HepG2 (cell line): ENCODE data around the gene CCDC142. TPM values are rescaled to one million over a fixed set of nuclear protein-coding genes. Genes with fewer than 3 reads are reported as not detected.

Experiments
- ELF3 ChIP-seq: IDR thresholded peaks from 2 replicates; pipeline ENCODE4 v1.6.1; 2016; ENCODE audit warnings: missing genetic modification reagents, missing compliant biosample characterization
- ELF4 ChIP-seq: sonication (generic); formaldehyde crosslinking; IDR thresholded peaks from 2 replicates; pipeline ENCODE4 v1.5.0; 2020; ENCODE audit warnings: missing genetic modification reagents, mild to moderate bottlenecking, moderate library complexity, borderline replicate concordance
- JUND ChIP-seq: sonication (generic); formaldehyde crosslinking; IDR thresholded peaks from 2 replicates; pipeline ENCODE4 v1.8.0; 2022; ENCODE audit warnings: mild to moderate bottlenecking, missing genetic modification reagents
- NFKBIZ ChIP-seq: IDR thresholded peaks from 2 replicates; pipeline ENCODE4 v1.6.1; 2018; ENCODE audit warnings: missing genetic modification reagents, missing compliant biosample characterization
- POLR2A ChIP-seq, 2 experiments: IDR thresholded peaks; 2 replicates each; pipeline ENCODE4 v1.6.1; 2011; ENCODE audit warnings: low read depth in 2 of 2, low read length in 2 of 2, mild to moderate bottlenecking in 1 of 2, moderate library complexity in 1 of 2; ENCODE audit not compliant: insufficient read depth in 1 of 2
- ZBTB33 ChIP-seq: sonication (generic); formaldehyde crosslinking; IDR thresholded peaks from 2 replicates; pipeline ENCODE4 v1.4.0; 2020; ENCODE audit warnings: missing genetic modification reagents
- ZNF251 ChIP-seq: sonication (generic); formaldehyde crosslinking; IDR thresholded peaks from 2 replicates; pipeline ENCODE4 v1.9.0; 2021; ENCODE audit warnings: mild to moderate bottlenecking, missing genetic modification reagents
- ZNF407 ChIP-seq: sonication (generic); formaldehyde crosslinking; IDR thresholded peaks from one replicate; pipeline ENCODE4 v1.5.1; 2020; ENCODE audit warnings: mild to moderate bottlenecking, missing genetic modification reagents; ENCODE audit errors: not compliant biosample characterization
- ZNF451 ChIP-seq: sonication (generic); formaldehyde crosslinking; IDR thresholded peaks from 2 replicates; pipeline ENCODE4 v1.5.0; 2020; ENCODE audit warnings: mild to moderate bottlenecking, missing genetic modification reagents
- ZNF569 ChIP-seq: sonication (generic); formaldehyde crosslinking; IDR thresholded peaks from 2 replicates; pipeline ENCODE4 v1.5.0; 2020; ENCODE audit warnings: mild to moderate bottlenecking, missing genetic modification reagents, moderate library complexity, borderline replicate concordance
- ZNF615 ChIP-seq: sonication (generic); formaldehyde crosslinking; IDR thresholded peaks from 2 replicates; pipeline ENCODE4 v1.5.0; 2020; ENCODE audit warnings: mild to moderate bottlenecking, missing genetic modification reagents, borderline replicate concordance
- ZNF773 ChIP-seq: sonication (generic); formaldehyde crosslinking; IDR thresholded peaks from 2 replicates; pipeline ENCODE4 v1.4.0; 2020; ENCODE audit warnings: missing genetic modification reagents, borderline replicate concordance
- polyA plus RNA-seq, 8 experiments: library from polyadenylated mRNA; depleted of rRNA in 3 of 8; stranded (reverse) in 7 of 8; unstranded in 1 of 8; fragments of >200 nt; fragmentation: Illumina TruSeq in 4 of 8; extraction: Trizol in 4 of 8; gene quantifications; 2 replicates each; pipeline versions ENCODE4 v1.2.1 to v1.2.3, GENCODE V29; 2011 to 2016; ENCODE audit warnings: low read depth in 4 of 8, missing spikeins in 1 of 8, mixed read lengths in 1 of 8; ENCODE audit not compliant: insufficient read depth in 1 of 8
- total RNA-seq, 5 experiments: library from RNA; depleted of rRNA; stranded (reverse); fragments of >200 nt; fragmentation: Illumina TruSeq; extraction: Trizol; gene quantifications; 2 replicates each; pipeline ENCODE4 v1.2.3, GENCODE V29; 2016; ENCODE audit warnings: low read depth in 1 of 5
- TF ChIP-seq, protein P1 (sequence below): sonication (generic); formaldehyde crosslinking; IDR thresholded peaks from 2 replicates; pipeline ENCODE4 v1.9.0; 2021; ENCODE audit warnings: mild to moderate bottlenecking, missing genetic modification reagents

Gene CCDC142
- total and polyA plus RNA-seq, 2 of the 13 experiments (the other 11 are each of a cell fraction or from before 2014, with no cell fraction given), result 14.7 to 30.4 TPM

DNA sequence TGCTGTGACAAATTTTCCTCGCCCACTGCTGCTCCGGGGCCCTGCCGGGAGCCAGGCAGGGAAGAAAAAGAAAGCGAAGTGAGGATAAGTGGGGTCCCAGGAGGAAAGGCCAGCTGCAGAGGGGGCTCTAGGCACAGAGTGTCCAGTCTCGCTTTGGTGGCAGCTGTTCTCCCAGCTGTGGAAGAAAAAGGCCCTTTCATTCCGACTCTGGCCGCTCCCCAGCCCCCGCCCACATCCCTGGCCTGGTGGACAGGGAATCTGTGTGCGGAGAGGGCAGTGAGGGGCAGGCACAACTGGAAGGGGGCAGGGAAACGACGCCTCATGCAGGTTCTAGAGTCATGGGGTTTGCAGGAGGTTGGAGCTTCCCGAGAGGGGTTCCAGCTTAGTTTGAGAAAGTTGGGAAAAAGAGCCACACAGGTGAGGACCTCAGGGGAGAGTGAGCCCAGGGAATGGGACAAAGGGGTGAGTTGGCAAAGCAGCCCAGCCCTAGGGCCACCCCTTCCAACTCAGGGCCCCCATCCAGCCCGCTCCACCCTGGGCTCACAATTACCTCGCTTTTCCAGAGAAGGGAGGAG, 42.9 kb downstream of the CCDC142 start (continued):
- TF ChIP-seq ZNF615 (CRISPR knock-in tag), result 0 out of 2 replicates have a peak, but pooled peaks have one; percentile 56
- no peak for TF ChIP-seq ZNF451 (CRISPR knock-in tag)
- TF ChIP-seq ZNF569 (CRISPR knock-in tag), result no peak
- TF ChIP-seq, protein P1, sequence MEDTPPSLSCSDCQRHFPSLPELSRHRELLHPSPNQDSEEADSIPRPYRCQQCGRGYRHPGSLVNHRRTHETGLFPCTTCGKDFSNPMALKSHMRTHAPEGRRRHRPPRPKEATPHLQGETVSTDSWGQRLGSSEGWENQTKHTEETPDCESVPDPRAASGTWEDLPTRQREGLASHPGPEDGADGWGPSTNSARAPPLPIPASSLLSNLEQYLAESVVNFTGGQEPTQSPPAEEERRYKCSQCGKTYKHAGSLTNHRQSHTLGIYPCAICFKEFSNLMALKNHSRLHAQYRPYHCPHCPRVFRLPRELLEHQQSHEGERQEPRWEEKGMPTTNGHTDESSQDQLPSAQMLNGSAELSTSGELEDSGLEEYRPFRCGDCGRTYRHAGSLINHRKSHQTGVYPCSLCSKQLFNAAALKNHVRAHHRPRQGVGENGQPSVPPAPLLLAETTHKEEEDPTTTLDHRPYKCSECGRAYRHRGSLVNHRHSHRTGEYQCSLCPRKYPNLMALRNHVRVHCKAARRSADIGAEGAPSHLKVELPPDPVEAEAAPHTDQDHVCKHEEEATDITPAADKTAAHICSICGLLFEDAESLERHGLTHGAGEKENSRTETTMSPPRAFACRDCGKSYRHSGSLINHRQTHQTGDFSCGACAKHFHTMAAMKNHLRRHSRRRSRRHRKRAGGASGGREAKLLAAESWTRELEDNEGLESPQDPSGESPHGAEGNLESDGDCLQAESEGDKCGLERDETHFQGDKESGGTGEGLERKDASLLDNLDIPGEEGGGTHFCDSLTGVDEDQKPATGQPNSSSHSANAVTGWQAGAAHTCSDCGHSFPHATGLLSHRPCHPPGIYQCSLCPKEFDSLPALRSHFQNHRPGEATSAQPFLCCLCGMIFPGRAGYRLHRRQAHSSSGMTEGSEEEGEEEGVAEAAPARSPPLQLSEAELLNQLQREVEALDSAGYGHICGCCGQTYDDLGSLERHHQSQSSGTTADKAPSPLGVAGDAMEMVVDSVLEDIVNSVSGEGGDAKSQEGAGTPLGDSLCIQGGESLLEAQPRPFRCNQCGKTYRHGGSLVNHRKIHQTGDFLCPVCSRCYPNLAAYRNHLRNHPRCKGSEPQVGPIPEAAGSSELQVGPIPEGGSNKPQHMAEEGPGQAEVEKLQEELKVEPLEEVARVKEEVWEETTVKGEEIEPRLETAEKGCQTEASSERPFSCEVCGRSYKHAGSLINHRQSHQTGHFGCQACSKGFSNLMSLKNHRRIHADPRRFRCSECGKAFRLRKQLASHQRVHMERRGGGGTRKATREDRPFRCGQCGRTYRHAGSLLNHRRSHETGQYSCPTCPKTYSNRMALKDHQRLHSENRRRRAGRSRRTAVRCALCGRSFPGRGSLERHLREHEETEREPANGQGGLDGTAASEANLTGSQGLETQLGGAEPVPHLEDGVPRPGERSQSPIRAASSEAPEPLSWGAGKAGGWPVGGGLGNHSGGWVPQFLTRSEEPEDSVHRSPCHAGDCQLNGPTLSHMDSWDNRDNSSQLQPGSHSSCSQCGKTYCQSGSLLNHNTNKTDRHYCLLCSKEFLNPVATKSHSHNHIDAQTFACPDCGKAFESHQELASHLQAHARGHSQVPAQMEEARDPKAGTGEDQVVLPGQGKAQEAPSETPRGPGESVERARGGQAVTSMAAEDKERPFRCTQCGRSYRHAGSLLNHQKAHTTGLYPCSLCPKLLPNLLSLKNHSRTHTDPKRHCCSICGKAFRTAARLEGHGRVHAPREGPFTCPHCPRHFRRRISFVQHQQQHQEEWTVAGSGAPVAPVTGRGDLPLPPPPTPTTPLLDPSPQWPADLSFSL (CRISPR knock-in tag), result no peak
- no peak for TF ChIP-seq ZNF251 (CRISPR knock-in tag)
- no peak for TF ChIP-seq ZBTB33
- no peak for TF ChIP-seq ELF3 (CRISPR knock-in tag)
- no peak for TF ChIP-seq JUND (CRISPR knock-in tag)
- TF ChIP-seq ZNF407 (CRISPR knock-in tag), result no peak
- no peak for TF ChIP-seq NFKBIZ (CRISPR knock-in tag)
- no peak for TF ChIP-seq ZNF773
- TF ChIP-seq ELF4 (CRISPR knock-in tag), result no peak
- TF ChIP-seq POLR2A (IDR thresholded peaks at IDR 0.05; ENCODE audit: insufficient read depth in 1 of 2, low read depth in 2 of 2, low read length in 2 of 2), result peak in 1 of 2 experiments; percentile 7; a peak in 1 of 4 replicates
